K562 (cell line): Measurements from ENCODE around the gene FOXK2.

ENCODE experiments used
- ETV1 ChIP-seq: fragments of 450-650 bp; conservative IDR thresholded peaks from 2 replicates; pipeline ENCODE4 v1.6.1; 2016; ENCODE audit warnings: missing genetic modification characterization, control low read depth, low read depth, missing compliant biosample characterization
- PCBP1 ChIP-seq: fragments of 200-400 bp; formaldehyde crosslinking; IDR thresholded peaks from 2 replicates; pipeline ENCODE4 v1.6.1; 2018; ENCODE audit warnings: mild to moderate bottlenecking, low read depth, low read length; ENCODE audit not compliant: poor library complexity, severe bottlenecking
- ZNF583 ChIP-seq: fragments of 250-450 bp; sonication (Bioruptor Pico); IDR thresholded peaks from 2 replicates; pipeline ENCODE4 v1.4.0; 2020
- TF ChIP-seq, protein P1 (sequence below): fragments of 200-800 bp; sonication (Bioruptor generic); IDR thresholded peaks from 2 replicates; pipeline ENCODE4 v1.6.1; 2016; ENCODE audit warnings: missing genetic modification characterization, missing compliant biosample characterization
- TF ChIP-seq, protein P2 (sequence below), 3 experiments: fragments of 200-800 bp in 1 of 3; fragments of 250-450 bp in 1 of 3; fragments of 450-650 bp in 1 of 3; sonication (Bioruptor Pico) in 1 of 3; sonication (Bioruptor generic) in 1 of 3; formaldehyde crosslinking in 1 of 3; IDR thresholded peaks; 2 replicates each; pipeline versions ENCODE4 v1.6.1 to v1.8.0; 2016 to 2022; ENCODE audit warnings: mild to moderate bottlenecking in 2 of 3, missing genetic modification characterization in 2 of 3, missing compliant biosample characterization in 1 of 3, moderate library complexity in 1 of 3

DNA sequence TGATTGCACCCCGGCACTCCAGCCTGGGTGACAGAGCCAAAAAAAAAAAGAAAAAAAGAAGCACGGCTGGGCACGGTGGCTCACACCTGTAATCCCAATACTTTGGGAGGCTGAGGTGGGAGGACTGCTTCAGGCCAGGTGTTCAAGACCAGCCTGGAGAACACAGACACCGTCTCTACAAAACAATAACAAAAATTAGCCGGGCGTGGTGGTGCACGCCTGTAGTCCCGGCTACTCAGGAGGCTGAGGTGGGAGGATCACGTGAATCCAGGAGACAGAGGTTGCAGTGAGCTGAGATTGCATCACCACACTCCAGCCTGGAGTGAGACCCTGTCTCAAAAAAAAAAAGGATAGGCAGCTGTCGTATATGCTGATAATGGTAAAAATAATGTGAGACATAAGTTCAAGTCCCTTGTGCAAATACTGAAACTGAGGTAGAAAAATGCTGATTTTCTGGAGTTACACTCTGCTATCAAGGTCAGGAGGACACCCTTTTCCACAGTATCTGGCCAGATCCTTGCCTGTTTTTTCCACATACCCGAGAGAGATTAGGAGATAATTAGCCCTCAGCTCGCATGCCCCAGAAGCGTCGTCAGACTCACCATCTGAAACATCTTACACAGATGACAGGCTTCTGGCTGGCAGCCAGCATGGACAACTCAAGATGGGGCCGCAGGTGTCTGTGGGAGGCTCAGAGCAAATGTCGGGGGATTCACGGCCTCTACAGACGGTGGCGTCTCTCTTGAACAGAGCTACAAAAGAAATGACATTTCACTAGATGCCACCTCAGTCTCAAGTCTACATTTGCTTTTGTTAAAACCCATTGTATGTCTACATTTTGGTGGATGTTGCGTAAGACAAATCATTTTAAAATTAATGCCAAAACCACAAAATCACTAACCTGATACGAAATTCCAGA lies 91.9 kb downstream of the FOXK2 start:
- TF ChIP-seq, protein P1, sequence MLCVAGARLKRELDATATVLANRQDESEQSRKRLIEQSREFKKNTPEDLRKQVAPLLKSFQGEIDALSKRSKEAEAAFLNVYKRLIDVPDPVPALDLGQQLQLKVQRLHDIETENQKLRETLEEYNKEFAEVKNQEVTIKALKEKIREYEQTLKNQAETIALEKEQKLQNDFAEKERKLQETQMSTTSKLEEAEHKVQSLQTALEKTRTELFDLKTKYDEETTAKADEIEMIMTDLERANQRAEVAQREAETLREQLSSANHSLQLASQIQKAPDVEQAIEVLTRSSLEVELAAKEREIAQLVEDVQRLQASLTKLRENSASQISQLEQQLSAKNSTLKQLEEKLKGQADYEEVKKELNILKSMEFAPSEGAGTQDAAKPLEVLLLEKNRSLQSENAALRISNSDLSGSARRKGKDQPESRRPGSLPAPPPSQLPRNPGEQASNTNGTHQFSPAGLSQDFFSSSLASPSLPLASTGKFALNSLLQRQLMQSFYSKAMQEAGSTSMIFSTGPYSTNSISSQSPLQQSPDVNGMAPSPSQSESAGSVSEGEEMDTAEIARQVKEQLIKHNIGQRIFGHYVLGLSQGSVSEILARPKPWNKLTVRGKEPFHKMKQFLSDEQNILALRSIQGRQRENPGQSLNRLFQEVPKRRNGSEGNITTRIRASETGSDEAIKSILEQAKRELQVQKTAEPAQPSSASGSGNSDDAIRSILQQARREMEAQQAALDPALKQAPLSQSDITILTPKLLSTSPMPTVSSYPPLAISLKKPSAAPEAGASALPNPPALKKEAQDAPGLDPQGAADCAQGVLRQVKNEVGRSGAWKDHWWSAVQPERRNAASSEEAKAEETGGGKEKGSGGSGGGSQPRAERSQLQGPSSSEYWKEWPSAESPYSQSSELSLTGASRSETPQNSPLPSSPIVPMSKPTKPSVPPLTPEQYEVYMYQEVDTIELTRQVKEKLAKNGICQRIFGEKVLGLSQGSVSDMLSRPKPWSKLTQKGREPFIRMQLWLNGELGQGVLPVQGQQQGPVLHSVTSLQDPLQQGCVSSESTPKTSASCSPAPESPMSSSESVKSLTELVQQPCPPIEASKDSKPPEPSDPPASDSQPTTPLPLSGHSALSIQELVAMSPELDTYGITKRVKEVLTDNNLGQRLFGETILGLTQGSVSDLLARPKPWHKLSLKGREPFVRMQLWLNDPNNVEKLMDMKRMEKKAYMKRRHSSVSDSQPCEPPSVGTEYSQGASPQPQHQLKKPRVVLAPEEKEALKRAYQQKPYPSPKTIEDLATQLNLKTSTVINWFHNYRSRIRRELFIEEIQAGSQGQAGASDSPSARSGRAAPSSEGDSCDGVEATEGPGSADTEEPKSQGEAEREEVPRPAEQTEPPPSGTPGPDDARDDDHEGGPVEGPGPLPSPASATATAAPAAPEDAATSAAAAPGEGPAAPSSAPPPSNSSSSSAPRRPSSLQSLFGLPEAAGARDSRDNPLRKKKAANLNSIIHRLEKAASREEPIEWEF (CRISPR knock-in tag), result no peak
- no peak for TF ChIP-seq ZNF583 (CRISPR knock-in tag)
- TF ChIP-seq ETV1 (tag), result no peak
- TF ChIP-seq, protein P2, sequence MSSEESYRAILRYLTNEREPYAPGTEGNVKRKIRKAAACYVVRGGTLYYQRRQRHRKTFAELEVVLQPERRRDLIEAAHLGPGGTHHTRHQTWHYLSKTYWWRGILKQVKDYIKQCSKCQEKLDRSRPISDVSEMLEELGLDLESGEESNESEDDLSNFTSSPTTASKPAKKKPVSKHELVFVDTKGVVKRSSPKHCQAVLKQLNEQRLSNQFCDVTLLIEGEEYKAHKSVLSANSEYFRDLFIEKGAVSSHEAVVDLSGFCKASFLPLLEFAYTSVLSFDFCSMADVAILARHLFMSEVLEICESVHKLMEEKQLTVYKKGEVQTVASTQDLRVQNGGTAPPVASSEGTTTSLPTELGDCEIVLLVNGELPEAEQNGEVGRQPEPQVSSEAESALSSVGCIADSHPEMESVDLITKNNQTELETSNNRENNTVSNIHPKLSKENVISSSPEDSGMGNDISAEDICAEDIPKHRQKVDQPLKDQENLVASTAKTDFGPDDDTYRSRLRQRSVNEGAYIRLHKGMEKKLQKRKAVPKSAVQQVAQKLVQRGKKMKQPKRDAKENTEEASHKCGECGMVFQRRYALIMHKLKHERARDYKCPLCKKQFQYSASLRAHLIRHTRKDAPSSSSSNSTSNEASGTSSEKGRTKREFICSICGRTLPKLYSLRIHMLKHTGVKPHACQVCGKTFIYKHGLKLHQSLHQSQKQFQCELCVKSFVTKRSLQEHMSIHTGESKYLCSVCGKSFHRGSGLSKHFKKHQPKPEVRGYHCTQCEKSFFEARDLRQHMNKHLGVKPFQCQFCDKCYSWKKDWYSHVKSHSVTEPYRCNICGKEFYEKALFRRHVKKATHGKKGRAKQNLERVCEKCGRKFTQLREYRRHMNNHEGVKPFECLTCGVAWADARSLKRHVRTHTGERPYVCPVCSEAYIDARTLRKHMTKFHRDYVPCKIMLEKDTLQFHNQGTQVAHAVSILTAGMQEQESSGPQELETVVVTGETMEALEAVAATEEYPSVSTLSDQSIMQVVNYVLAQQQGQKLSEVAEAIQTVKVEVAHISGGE (CRISPR knock-in tag; IDR thresholded peaks at IDR 0.05), result no peak
- TF ChIP-seq PCBP1, result no peak
